ENCODE measurements around the gene GRHL3.

The GRHL3 gene

DNA sequence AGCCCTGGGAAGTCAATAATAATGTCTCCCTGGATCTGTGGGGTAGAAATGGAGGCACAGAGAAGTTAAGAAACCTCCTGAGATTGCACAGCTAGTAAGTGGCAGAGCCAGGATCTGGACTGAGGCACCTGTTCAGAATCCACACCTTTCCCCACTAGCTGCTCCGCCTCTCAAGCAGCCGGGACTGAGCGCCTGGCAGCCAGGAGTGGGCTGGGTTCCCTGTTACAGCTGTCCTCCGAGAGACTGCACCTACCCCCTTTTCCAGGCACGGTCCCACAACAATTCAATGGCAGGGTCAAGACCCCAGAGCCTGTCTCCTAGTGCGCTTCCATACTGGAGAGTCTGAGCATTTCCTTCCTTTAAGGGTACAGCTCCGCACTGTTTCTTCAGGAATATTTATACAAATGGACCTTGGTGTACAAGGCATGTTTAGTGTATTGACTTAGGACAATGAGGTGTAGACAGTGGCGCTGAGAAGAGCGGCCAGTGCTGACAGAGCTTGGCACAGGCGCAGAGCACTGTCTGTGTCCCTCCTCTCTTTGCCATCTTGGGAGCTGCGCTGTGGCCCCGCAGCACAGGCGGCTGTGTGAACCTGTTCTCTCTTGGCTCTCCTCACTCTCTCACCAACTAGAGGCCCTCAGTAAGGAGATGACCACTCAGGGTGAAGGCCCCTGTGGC, 24.4 kb downstream of the GRHL3 start:
- no peak for DNase-seq (ENCODE audit: low spot score)

DNA sequence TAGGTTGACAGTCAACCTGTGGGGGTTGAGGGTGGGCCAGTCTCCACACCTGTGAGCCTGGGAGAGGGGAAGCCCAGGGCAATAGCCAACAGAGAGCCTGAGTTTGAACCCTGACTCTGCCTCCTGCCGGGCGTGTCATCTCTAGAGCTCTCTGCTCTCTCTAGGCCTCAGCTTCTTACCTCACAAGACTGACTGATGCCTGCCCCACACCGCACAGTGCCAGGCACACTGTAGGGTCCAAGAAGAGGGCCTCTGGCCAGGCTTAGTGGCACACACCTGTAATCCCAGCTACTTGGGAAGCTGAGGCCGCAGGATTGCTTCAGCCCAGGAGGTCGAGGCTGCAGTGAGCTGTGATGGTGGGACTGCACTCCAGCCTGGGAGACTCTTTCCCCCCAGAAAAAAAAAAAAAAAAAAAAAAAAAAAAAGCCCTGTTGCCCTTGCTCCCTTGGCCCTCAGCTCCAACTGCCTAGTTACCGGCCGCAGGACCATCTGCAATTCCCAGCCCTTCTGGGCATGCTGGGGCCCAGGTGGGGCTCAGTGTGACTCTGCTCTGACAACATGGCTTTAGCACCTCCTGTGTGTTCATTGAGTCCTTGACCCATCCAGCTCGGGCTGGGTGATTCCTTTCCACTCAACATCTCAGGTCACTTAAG, 25.1 kb downstream of the GRHL3 start:
- DNase-seq (ENCODE audit: low spot score): no peak

DNA sequence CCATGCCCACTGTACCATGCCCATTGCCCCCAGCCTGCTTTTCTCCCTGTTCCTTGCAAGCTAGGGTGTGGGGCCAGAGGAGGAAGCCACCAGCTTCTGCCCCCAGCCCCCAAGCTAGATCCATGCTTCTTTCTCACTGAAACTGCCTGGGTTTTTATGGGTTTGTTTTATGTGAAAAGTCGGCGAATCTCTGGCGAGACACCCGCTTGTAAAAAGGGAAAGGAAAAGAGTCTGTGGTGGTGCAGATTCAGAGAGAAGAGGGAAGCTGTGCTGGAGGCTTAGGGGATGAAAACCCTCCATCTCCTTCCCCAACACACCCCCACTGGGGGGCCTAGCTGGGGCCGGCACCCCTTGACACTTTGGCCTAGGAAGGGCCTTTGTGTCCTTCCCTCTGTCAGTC, 26.2 kb downstream of the GRHL3 start:
- DNase-seq (ENCODE audit: low spot score): no peak

- DNase-seq (ENCODE audit: low spot score): no peak
Measured at GRCh38 chr1:24347159-24347934, 28.2 kb downstream of the GRHL3 start.

DNA sequence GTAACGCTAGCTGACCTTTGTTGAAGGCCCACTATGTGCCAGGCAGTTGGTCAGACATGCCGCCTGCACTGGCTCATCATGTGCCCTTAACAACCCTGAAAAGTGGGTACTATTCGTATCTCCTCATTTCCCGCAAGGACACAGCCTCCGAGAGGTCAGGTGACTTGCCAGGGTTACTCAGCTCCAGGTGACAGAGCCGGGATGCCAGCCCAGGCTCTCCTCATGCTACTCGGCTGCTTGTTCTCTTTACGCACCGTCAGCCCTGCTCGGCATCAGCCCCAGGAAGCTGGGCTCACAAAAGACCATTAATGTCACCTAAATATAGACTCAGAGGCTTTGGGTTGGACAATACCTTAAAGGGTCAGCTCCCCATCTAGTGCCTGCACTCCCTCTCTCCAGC, 29.0 kb downstream of the GRHL3 start:
- DNase-seq (ENCODE audit: low spot score): no peak

DNA sequence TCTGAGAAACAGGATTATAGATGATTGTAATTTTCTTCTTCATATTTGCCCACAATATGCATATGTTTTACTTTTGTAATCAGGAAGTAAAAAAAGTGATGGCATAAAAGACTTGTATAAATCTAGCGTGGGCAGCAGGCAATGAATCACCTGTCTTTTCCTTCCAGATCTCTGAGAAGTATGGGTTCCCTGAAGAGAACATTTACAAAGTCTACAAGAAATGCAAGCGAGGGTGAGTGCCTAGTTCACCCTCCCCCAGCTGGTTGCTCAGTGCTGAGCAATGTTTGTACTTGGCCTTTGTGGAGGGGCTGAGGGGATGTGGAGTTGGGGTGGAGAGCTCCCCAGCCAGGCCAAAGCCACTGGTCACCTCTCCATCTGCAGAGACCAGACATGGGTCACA, 30.7 kb downstream of the GRHL3 start:
- peak; percentile 27 for DNase-seq (ENCODE audit: low spot score)

DNA sequence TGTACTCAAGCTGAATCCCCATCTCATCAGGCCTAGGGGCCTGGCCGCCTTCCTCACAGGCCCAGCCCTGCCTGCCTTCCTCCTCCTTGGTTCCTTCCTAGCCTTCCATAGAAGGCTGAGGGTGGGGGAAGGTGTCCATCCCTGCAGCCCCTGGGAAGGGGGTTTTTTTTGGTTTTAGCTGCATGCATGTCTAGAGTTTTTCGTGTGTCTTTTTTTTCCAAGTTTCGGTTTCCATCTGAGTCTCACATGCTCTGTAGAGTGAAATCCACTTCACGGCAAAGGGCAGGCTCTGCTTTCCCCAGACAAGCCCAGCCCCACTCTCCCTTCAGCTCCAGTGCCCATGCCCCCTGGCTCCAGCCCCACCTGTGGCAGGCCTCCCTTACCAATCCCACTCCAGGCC, 32.1 kb downstream of the GRHL3 start:
- no peak for DNase-seq (ENCODE audit: low spot score)

DNA sequence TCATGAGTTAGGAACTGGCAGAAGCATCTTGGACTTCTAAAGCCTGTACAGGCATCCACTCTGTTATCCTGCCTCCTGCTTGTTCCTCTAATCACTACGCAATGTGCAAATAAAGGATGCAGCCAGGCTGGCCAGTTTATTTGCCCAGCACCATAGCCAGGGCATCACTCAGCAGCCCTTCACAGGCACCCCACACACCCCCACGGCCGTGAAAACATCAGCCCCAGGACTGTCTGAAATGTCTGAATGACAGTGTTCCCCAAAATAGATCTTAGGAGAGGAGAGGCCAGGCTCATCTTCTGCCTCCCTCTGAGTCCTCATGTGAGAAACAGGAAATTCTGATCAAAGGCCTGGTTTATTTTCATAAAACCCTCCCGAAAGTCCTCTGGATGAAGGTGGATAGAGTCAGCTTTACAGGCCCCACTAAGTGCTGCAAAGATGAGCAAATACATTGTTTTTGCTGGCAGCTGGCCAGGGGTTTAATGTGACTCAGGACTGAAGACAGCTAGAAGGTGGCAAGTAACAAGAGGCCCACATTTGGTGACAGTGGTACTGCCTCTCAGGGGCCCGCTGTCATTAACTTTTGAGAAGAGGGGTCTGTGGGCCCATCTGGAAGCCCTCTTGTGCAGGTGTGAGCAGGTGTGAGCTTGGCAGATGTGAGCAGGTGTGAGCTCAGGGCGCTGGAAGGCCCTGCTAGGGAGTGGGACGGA, 32.9 kb downstream of the GRHL3 start:
- no peak for DNase-seq (ENCODE audit: low spot score)

DNA sequence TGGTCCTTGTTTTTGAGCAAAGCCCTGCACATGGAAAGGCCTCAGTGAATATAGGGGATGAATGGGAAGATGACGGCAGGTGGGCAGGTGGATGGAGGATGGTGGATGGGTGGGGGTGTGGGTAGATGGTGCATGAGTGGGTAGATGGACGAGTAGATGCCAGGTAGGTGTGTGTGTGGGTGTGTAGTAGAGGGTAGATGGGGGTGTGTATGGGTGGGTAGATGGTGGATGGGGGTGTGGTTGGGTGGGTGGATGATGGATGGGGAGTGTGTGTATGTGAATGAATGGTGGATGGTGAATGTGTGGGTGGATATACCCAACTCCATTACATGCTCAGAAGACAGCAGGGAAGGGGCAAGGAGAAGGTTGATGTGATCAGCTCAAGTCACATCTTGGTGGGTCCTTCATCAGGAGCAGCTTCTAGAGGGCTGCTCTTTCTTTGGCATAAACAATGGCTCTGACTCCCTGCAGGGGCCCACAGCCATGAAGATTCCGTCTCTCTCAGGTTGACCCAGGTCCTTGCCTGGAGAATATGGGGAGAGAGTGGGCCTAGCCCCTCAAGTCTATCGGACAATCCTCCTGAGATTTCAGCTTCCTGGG, 34.2 kb downstream of the GRHL3 start:
- DNase-seq (ENCODE audit: low spot score): no peak

- DNase-seq (ENCODE audit: low spot score): no peak
Measured at GRCh38 chr1:24355466-24355865, 36.3 kb downstream of the GRHL3 start.

GRCh38 chr1:24357038-24357437, 37.9 kb downstream of the GRHL3 start:
- no peak for DNase-seq (ENCODE audit: low spot score)

- no peak for DNase-seq (ENCODE audit: low spot score)
Measured at GRCh38 chr1:24360681-24361080, 41.5 kb downstream of the GRHL3 start.

DNA sequence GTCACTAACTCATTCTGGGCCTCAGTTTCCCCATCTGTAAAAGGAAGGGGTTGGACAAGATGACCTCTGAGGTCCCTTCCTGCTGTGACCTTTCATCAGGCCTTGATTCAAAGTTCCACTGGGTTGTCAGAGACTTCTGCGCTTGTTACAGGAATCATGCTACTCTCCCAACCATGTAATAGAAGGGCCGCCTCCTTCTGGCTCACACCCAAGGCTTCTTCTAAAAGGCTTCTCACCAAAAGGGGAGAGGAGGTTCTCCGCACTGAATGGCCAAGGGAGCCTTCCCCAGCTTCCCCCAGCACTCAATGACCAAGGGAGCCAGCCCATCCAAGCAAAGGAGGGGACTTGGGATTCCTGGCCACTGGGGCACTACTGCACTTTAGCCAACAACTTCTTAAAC, 42.7 kb downstream of the GRHL3 start:
- no peak for DNase-seq (ENCODE audit: low spot score)

- DNase-seq (ENCODE audit: low spot score): no peak
Measured at GRCh38 chr1:24362396-24362795, 43.2 kb downstream of the GRHL3 start.

- DNase-seq (ENCODE audit: low spot score): no peak
Measured at GRCh38 chr1:24362982-24363614, 43.9 kb downstream of the GRHL3 start.

GRCh38 chr1:24363994-24364393, 44.8 kb downstream of the GRHL3 start:
- no peak for DNase-seq (ENCODE audit: low spot score)

GRCh38 chr1:24364605-24364974, 45.4 kb downstream of the GRHL3 start:
- no peak for DNase-seq (ENCODE audit: low spot score)

DNA sequence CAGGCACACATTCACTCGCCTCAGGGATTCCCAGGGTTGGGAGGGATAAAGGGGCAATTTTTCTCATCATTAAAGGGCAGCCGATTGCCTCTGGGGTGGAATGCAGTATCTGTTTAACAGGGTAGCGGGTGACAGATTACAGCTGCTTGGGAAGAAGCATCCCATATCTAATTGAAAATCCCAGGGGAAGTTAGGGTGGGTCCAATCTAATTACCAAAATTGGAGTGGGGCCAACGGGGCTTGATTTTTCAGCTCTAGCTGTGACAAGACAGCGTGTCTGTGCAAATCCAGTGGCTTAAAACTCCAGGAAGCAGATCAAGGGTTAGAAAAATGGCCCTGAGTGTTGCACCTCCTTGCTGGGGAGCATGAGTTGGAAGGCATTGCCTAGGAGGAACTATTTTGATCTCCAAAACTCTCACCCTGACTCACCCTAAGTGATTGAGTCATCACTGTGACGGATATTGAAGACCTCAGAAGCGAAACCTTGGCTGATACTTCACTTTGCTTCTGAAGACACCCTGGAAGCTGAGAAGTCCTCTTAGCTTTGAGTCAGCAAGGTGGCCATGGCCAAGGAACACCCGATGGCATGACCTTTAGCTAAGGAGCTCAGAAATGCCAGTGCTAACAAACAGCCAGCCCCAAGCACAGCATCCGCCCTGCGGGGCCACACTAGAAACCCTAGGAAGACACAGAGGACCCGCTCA, 46.0 kb downstream of the GRHL3 start:
- DNase-seq (ENCODE audit: low spot score): no peak

GRCh38 chr1:24366707-24367106, 47.5 kb downstream of the GRHL3 start:
- no peak for DNase-seq (ENCODE audit: low spot score)

DNA sequence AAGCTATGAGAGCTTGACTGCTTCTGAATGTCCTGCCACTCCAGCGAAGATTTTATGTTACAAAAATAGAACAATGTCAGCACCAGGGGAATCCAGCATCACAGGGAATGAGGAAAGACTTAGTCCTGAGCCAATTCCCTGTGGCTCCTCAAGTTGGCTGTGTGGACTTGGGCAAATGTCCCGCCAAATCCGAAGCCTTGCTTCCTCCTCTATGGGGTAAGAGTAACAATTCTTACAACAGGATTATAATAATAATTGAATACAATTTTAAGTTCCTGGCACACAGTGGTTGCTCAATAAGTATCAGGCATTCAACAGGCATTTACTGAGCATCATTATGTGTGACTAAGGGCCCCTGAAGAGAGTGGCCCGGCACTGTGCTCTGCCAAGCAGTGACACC, 50.0 kb downstream of the GRHL3 start:
- no peak for DNase-seq (ENCODE audit: low spot score)

DNA sequence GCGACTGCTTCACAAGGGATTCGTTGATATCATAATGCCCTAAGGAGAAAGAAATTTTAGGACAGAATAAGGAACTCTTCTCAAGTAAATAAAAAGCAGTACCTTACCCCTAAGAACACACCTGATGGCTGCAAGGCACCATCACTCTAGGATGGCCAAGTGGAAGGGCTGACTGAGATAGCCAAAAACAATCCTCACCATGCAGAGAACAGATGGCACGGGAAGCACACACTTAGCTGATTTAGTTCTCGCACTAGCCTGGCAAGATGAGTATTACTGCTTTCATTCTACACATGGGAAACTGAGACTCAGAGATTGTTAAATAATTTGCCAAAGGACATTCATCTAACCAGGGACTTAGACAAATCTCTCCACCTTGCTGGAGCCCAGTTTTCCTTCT, 50.6 kb downstream of the GRHL3 start:
- no peak for DNase-seq (ENCODE audit: low spot score)

Measured in putamen (tissue), 1 donor.